ENCODE data around the gene TSKU.

DNA sequence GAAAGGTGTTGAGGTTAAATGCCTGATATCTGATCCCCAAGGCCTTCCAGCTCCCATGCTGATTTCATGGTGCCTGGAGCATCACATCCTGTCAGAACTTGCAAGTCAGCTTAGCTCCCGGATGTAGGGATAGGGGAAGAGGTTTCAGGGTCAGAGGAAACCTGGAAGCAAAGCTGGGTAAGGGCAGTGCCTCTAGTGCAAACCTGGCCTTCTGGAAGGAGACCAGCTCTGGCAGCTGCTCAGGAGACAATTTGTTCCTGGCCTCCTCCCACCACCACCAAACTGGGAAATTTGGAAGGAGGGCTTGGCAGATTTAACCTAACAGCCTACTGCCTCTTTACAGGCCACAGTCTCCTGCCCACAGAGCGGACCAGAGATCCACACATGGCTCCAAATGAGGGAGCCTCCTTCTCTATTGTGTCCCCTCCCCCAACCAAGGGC lies 9.2 kb upstream of the TSKU start:
- TF ChIP-seq POLR2A (IDR thresholded peaks at IDR 0.05) (no peak), POLR2AphosphoS5 (IDR thresholded peaks at IDR 0.05) (no peak), EP300 (IDR thresholded peaks at IDR 0.05; ENCODE audit: low read depth) (no peak)
- TF ChIP-seq, protein P1, sequence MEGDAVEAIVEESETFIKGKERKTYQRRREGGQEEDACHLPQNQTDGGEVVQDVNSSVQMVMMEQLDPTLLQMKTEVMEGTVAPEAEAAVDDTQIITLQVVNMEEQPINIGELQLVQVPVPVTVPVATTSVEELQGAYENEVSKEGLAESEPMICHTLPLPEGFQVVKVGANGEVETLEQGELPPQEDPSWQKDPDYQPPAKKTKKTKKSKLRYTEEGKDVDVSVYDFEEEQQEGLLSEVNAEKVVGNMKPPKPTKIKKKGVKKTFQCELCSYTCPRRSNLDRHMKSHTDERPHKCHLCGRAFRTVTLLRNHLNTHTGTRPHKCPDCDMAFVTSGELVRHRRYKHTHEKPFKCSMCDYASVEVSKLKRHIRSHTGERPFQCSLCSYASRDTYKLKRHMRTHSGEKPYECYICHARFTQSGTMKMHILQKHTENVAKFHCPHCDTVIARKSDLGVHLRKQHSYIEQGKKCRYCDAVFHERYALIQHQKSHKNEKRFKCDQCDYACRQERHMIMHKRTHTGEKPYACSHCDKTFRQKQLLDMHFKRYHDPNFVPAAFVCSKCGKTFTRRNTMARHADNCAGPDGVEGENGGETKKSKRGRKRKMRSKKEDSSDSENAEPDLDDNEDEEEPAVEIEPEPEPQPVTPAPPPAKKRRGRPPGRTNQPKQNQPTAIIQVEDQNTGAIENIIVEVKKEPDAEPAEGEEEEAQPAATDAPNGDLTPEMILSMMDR (IDR thresholded peaks at IDR 0.05): no peak

All from transverse colon (tissue), 4 donors.